GM13977 (cell line): ENCODE results near the gene TRAPPC2L.

Experiments used
- DNase-seq: peaks from one replicate; pipeline ENCODE4 v3.0.0; 2012; ENCODE audit warnings: low spot score
- in situ Hi-C: fragments of 300-500 bp; cut with MboI; formaldehyde crosslinking; loops from one replicate; pipeline ENCODE4 v1.12.0; 2022; ENCODE audit warnings: low sequenced_read_pairs, low pct_unique_long_range_greater_than_20kb, mixed read lengths, inconsistent platforms; ENCODE audit not compliant: unreplicated experiment
- TF ChIP-seq, protein P1 (sequence below): IDR thresholded peaks from 2 replicates; pipeline ENCODE4 v1.5.1; 2012; ENCODE audit warnings: mild to moderate bottlenecking, control low read depth; ENCODE audit not compliant: insufficient read depth; ENCODE audit errors: extremely low read depth, missing control alignments

The TRAPPC2L gene

DNA sequence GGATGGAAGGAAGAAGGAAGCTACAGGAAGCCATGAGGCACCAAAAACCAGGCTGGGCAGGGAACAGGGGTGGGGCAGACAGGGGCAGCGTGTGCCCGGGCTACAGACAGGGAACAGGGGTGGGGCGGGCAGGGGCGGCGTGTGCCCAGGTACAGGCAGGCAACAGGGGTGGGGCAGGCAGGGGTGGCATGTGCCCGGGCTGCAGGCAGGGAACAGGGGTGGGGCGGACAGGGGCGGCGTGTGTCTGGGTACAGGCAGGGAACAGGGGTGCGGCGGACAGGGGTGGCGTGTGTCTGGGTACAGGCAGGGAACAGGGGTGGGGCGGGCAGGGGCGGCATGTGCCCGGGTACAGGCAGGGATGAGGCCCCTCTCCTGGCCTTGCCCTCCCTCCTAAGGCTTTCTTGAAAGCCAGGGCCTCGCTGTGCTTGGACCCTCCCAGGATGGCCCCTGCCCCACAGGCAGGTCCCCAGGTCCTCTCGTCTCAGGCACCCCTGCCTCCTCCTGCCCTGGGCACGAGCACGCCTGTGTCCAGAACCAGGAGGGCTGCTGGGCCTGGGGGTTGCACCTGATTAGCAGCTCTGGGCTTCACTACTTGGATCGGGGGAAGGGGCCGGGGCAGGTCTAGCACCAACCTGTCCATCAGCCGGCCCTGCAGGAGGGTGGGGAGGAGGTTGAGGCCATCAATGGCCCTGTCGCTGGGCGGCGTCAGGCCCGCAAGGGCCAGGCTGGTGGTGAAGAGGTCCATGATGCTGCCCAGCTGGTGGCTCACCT, 30.7 kb upstream of the TRAPPC2L start:
- in situ Hi-C loops, result no loop called here
- TF ChIP-seq, protein P1, sequence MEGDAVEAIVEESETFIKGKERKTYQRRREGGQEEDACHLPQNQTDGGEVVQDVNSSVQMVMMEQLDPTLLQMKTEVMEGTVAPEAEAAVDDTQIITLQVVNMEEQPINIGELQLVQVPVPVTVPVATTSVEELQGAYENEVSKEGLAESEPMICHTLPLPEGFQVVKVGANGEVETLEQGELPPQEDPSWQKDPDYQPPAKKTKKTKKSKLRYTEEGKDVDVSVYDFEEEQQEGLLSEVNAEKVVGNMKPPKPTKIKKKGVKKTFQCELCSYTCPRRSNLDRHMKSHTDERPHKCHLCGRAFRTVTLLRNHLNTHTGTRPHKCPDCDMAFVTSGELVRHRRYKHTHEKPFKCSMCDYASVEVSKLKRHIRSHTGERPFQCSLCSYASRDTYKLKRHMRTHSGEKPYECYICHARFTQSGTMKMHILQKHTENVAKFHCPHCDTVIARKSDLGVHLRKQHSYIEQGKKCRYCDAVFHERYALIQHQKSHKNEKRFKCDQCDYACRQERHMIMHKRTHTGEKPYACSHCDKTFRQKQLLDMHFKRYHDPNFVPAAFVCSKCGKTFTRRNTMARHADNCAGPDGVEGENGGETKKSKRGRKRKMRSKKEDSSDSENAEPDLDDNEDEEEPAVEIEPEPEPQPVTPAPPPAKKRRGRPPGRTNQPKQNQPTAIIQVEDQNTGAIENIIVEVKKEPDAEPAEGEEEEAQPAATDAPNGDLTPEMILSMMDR, result no peak
- no peak for DNase-seq

DNA sequence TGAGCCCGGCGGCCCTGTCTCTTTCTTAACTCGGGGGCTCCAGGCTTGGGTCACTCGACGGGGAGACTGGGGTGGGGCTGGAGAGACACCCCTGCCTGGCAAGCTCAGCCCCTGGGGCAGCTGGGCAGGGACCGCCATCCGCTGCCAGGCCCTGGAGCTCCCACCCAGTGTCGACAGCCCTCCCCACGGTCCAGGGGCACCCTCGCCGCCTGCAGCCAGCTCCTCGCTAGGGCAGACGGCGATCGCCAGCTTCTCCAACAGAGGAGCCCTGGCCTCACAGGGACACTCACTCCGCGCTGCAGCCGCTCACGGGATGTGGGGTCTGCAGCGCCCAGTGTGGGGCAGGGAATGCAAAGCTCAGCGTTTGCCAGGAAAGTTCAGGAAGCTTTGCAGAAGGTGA, 29.2 kb upstream of the TRAPPC2L start:
- in situ Hi-C loops, result no loop called here
- no peak for DNase-seq
- TF ChIP-seq, protein P1, result no peak

DNA sequence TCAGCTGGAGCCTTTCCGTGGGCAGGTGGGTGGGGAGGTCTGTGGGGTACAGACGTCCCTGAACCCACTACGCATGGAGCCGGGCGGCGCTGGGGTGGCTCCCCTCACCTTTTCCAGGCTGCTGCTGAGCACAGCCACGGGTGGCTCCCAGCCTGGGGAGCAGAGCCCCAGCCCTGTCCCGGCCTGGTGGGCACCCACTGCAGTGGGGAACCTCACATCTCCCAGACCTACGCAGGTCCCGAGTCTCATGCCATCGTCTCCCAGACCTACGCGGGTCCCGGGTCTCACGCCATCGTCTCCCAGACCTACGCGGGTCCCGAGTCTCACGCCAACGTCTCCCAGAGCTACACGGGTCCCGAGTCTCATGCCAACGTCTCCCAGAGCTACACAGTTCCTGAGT, 28.2 kb upstream of the TRAPPC2L start:
- DNase-seq, result no peak
- in situ Hi-C loops, result no loop called here
- TF ChIP-seq, protein P1, result no peak

DNA sequence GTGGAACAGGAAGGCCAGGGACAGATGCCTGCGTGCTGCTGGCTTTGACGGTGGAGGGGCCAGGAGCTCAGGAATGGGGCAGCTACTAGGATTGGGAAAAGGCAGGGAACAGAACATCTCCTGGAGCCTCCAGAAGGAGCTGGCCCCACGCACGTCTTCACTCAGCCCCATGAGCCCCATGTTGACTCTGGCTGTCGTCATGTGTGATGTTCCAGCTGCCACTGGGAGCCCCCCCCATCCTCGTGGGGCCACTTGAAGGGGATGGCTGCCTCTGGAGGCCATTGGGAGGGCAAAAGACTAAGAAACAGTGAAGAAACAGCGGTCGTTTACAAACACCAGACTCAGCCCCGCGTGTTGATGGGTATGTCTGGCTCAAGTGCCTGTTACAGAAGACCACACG, 26.7 kb upstream of the TRAPPC2L start:
- TF ChIP-seq, protein P1, result no peak
- DNase-seq, result no peak
- in situ Hi-C loops, result no loop called here

DNA sequence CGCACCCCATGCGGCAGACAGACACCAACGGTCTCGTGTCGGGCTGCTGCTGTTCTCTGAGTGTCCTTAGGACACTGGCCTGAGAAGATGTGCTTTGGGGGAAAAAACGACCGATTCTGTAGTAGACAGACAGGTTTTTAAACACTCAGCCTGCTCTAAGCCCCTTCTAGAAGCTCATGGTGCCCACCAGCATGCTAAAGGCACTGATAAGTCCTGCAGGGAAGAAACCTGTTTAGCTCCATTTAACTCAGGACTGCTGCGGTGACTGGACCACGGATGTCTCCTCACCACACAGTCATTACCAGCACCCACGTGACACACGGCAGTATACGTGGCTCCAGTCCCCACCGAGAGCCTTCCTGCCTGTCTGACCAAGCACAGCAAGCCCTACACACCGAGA, 26.1 kb upstream of the TRAPPC2L start:
- TF ChIP-seq, protein P1, result no peak
- DNase-seq, result no peak
- in situ Hi-C loops, result no loop called here

DNA sequence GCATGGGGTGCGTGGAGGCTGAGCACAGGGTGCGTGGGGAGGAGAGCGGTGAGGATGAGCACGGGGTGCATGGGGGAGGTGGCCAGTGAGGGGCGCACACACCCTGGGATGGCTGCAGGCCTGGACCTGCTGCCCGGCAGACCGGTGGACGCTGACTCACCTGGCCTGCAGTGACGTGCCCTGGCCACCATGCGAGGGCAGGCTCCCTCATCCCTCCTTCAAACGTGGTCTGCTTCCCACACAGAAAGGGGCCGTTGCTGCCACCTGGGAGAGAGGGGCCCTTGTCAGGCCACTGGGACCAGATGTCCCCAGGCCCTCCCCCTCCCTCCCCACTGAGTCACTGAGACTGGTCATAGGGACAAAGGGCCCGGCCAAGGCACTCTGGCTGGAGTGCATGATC, 25.1 kb upstream of the TRAPPC2L start:
- TF ChIP-seq, protein P1, result no peak
- in situ Hi-C loops, result no loop called here
- no peak for DNase-seq
